Activated CD4-positive, alpha-beta T cell treated with anti-CD3 and anti-CD28 coated beads, Interleukin-2, amount 10 ng/mL, durations not matched to agents 7 days and 5 days (primary cell): ENCODE measurements around the gene CDH20. TPM values are rescaled to one million over a fixed set of nuclear protein-coding genes. Genes with fewer than 3 reads are reported as not detected.

Experiments
- CTCF ChIA-PET: fragments of 350-600 bp; sonication (Branson Sonifier 250); formaldehyde crosslinking; loops from one replicate; lab custom pipeline; 2021; ENCODE audit warnings: antibody characterized with exemption; lab: Charles Lee
- POLR2A ChIA-PET: fragments of 350-600 bp; sonication (Branson Sonifier 250); formaldehyde crosslinking; loops from one replicate; lab custom pipeline; 2021; ENCODE audit warnings: antibody characterized with exemption; lab: Charles Lee
- DNase-seq: peaks from one replicate; pipeline ENCODE4 v3.0.0-alpha.2; 2020
- H3K27ac Mint-ChIP-seq: one replicate; pipeline ENCODE4 v1.8.0; 2021; ENCODE audit warnings: mild to moderate bottlenecking, moderate library complexity, mixed read lengths
- H3K27me3 Mint-ChIP-seq: one replicate; pipeline ENCODE4 v1.8.0; 2021; ENCODE audit warnings: mixed read lengths
- H3K36me3 Mint-ChIP-seq: one replicate; pipeline ENCODE4 v1.8.0; 2021; ENCODE audit warnings: low read depth, mixed read lengths
- H3K4me1 Mint-ChIP-seq: one replicate; pipeline ENCODE4 v1.8.0; 2021; ENCODE audit warnings: mixed read lengths
- H3K4me3 Mint-ChIP-seq: one replicate; pipeline ENCODE4 v1.8.0; 2021; ENCODE audit warnings: mild to moderate bottlenecking, moderate library complexity, mixed read lengths
- H3K9me3 Mint-ChIP-seq: one replicate; pipeline ENCODE4 v1.8.0; 2021; ENCODE audit warnings: mixed read lengths
- total RNA-seq, 2 experiments: library from RNA; stranded (reverse); gene quantifications; one replicate each; pipeline ENCODE4 v1.2.3, GENCODE V29; 2021

The CDH20 gene
- total RNA-seq, 2 experiments from 2014 or later = not detected

DNA sequence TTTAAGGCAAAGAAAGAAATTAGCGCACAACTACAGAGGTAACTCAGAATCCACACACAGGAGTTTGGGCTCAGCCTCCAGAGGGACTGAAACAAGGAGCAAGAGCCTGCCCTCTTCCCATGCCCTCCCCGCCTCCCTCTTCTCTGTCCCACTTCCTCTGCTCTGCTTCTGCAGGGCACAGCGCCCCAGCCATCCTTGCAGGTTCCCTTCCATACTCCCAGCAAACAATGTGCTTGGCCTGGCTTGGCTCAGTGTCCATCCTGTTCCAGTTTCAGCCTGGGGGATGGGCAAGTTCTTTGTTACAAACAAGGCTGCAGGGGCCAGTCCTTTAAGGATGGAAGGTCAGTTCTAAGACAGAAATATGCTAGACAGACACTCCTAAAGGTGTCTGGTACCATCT, 133.5 kb downstream of the CDH20 start:
- Mint-ChIP-seq H3K9me3 (no peaks in the 10 kb centered on the region), H3K27me3 (no peaks in the 10 kb centered on the region), H3K36me3 (no peaks in the 10 kb centered on the region), H3K27ac (no peak overlapping the region), H3K4me3 (no peak overlapping the region), H3K4me1 (no peaks in the 10 kb centered on the region)
- ChIA-PET POLR2A (no interaction called here), CTCF (no interaction called here)
- DNase-seq = no peak

DNA sequence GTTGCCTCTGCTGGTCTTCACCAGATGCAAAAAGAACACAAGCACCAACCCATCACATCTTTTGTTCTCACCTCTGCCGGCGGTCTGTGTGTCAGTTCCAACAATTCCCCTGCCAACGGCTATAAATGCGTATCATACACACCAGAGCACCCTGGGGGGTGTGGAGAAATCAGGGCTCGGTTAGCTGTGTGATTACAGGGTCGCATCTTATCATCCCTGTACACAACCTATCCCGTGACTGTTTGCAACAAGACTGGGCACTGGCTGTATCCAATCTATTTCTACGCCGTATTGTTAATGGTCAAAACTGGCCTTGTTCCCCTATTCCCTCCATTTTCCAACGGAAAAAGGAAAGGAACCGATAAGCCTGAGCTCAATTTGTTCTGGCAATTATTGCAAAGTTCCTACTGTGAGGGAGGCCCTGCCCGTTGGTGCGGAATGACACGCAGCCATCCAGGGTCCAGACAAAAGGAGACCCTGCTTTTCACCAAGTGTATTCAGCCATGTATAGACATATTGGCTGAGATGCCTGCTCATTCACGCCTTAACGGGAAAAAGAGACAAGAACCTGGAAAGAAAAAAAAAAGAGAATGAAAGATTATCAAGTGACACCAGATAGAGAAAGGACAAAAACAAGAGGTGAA, 136.9 kb downstream of the CDH20 start:
- Mint-ChIP-seq H3K9me3 (no peaks in the 10 kb centered on the region), H3K36me3 (no peaks in the 10 kb centered on the region), H3K27ac (no peak overlapping the region), H3K4me3 (no peak overlapping the region), H3K27me3 (peaks cover 3% of the 10 kb centered on the region), H3K4me1 (no peaks in the 10 kb centered on the region)
- no peak for DNase-seq
- POLR2A ChIA-PET = no interaction called here
- CTCF ChIA-PET = no interaction called here

DNA sequence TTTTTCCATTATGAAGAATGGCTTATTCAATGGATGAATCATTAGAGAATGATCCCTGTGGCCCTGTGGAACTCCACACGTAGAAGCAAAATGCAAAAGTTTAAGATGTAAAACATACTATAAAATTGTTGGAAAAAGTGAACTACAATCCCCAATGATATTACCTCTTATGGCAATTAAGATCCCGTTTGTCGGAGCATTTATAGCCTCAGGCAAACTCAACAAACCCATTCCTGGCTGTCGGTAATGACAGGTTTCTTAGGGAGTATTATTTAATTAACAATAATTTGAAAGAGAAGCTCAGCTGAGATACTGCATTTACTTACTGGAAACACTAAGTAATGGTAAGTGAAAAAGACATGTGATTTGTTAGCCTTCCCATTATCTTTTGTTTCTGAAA, 138.3 kb downstream of the CDH20 start:
- CTCF ChIA-PET = no interaction called here
- H3K36me3 Mint-ChIP-seq = no peaks in the 10 kb centered on the region

GRCh38 chr18:61471942-61472341, 138.7 kb downstream of the CDH20 start:
- POLR2A ChIA-PET = no interaction called here
- H3K36me3 Mint-ChIP-seq = no peaks in the 10 kb centered on the region
- no peak for DNase-seq
- CTCF ChIA-PET = no interaction called here
- H3K4me1 Mint-ChIP-seq = no peaks in the 10 kb centered on the region
- no peak overlapping the region for H3K4me3 Mint-ChIP-seq
- no peak overlapping the region for H3K27ac Mint-ChIP-seq
- peaks cover 3% of the 10 kb centered on the region for H3K27me3 Mint-ChIP-seq
- H3K9me3 Mint-ChIP-seq = no peaks in the 10 kb centered on the region

More for the DNA sequence above, 138.3 kb downstream of the CDH20 start:
- POLR2A ChIA-PET = no interaction called here
- Mint-ChIP-seq H3K4me3 (no peak overlapping the region), H3K9me3 (no peaks in the 10 kb centered on the region), H3K27ac (no peak overlapping the region), H3K27me3 (peaks cover 3% of the 10 kb centered on the region), H3K4me1 (no peaks in the 10 kb centered on the region)
- no peak for DNase-seq

DNA sequence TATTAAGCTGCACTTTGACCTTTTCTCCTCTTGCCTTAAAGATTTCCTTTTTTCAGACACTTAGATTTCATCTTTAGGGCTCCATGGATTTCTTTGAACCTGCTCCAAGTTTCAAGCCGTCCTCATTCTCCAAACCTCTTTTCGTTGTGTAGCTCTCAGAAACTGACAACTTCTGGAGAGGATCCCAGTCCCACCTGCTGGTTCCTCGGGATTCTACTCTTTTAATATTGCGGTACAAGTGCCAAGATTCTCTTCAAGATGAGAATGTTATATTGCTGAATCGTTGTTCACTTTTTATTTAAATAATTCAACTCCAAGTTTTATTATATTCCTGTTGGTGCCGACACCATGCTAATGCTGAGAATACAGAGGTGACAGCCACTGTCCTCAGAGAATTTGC, 141.1 kb downstream of the CDH20 start:
- peaks cover 3% of the 10 kb centered on the region for H3K27me3 Mint-ChIP-seq
- H3K9me3 Mint-ChIP-seq = no peaks in the 10 kb centered on the region
- H3K4me3 Mint-ChIP-seq = no peak overlapping the region
- ChIA-PET POLR2A (no interaction called here), CTCF (no interaction called here)
- H3K36me3 Mint-ChIP-seq = no peaks in the 10 kb centered on the region
- no peaks in the 10 kb centered on the region for H3K4me1 Mint-ChIP-seq
- DNase-seq = no peak
- no peak overlapping the region for H3K27ac Mint-ChIP-seq

DNA sequence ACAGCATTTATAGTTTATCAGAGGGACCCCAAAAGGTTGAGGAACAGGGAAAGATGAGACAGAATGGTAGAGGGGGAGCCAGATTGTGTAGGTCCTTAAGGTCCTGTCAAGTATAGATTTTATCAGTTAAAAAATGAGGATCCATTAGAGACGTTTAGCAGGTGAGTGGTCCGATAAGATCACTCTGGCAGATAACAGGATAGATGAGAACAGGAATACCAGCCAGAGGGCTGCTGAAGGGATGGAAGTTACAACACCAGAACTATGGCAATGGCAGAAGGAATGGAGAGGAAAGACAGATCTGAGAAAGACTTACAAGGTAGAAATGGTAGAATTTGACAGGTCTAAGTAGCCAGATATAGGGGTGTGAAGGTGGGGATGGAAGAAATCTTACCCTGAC, 141.7 kb downstream of the CDH20 start:
- no peak for DNase-seq
- Mint-ChIP-seq H3K4me3 (no peak overlapping the region), H3K27ac (no peak overlapping the region), H3K36me3 (no peaks in the 10 kb centered on the region), H3K9me3 (no peaks in the 10 kb centered on the region), H3K27me3 (peaks cover 3% of the 10 kb centered on the region), H3K4me1 (no peaks in the 10 kb centered on the region)
- ChIA-PET POLR2A (no interaction called here), CTCF (no interaction called here)

DNA sequence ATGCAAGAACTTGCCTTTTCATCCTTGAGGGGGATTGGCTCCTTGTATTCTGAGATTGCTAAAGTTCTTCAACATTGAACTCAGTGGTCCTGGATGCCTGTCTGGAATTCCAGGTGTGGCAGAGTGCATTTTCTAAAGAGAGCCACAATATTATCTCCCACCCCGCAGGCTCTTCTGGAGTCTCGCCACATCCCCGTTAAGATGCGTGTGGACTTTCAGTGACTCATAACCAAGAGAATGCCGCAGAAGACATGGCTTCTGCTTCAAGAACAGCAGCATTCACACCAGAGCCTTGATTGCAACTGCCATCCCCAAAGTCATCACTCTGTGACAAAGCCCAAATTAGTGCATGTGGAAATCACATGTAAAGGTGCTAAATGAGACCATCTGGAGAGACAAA, 142.7 kb downstream of the CDH20 start:
- CTCF ChIA-PET = no interaction called here
- H3K9me3 Mint-ChIP-seq = no peaks in the 10 kb centered on the region
- H3K27ac Mint-ChIP-seq = no peak overlapping the region
- peaks cover 3% of the 10 kb centered on the region for H3K27me3 Mint-ChIP-seq
- POLR2A ChIA-PET = no interaction called here
- no peak overlapping the region for H3K4me3 Mint-ChIP-seq
- no peaks in the 10 kb centered on the region for H3K4me1 Mint-ChIP-seq
- no peak for DNase-seq
- no peaks in the 10 kb centered on the region for H3K36me3 Mint-ChIP-seq

- Mint-ChIP-seq H3K9me3 (no peaks in the 10 kb centered on the region), H3K27ac (no peak overlapping the region), H3K4me1 (no peaks in the 10 kb centered on the region), H3K36me3 (no peaks in the 10 kb centered on the region), H3K27me3 (no peaks in the 10 kb centered on the region), H3K4me3 (no peak overlapping the region)
- CTCF ChIA-PET = no interaction called here
- no peak for DNase-seq
- POLR2A ChIA-PET = no interaction called here
Measured at GRCh38 chr18:61489334-61489733, 156.1 kb downstream of the CDH20 start.

DNA sequence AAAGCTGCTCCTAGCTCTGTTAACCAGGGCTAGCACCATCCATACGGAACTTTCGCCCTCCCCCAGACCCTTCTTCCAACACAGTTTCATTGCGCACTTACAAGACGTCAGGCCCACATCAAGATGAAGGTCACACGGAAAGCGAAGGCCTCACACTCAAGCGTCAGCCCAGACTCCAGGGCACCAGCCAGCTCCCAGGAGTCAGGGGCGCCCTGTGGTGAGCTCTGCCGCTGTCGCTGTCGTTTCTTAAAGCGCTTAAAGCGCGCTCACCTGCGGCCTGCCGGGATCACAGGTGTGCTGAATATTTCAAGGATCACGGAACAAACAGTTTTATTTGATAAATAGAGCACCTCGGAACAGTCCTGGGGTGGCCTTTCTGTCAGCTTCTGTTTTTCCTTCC, 163.1 kb downstream of the CDH20 start:
- H3K4me3 Mint-ChIP-seq = no peak overlapping the region
- no peaks in the 10 kb centered on the region for H3K9me3 Mint-ChIP-seq
- no peaks in the 10 kb centered on the region for H3K4me1 Mint-ChIP-seq

GRCh38 chr18:61497422-61497821, 164.2 kb downstream of the CDH20 start:
- no peaks in the 10 kb centered on the region for H3K36me3 Mint-ChIP-seq
- no peaks in the 10 kb centered on the region for H3K9me3 Mint-ChIP-seq
- H3K4me3 Mint-ChIP-seq = no peak overlapping the region
- DNase-seq = no peak
- CTCF ChIA-PET = no interaction called here
- H3K27me3 Mint-ChIP-seq = no peaks in the 10 kb centered on the region
- no peak overlapping the region for H3K27ac Mint-ChIP-seq
- POLR2A ChIA-PET = no interaction called here
- no peaks in the 10 kb centered on the region for H3K4me1 Mint-ChIP-seq

More for the DNA sequence above, 163.1 kb downstream of the CDH20 start:
- no peaks in the 10 kb centered on the region for H3K36me3 Mint-ChIP-seq
- no peaks in the 10 kb centered on the region for H3K27me3 Mint-ChIP-seq
- POLR2A ChIA-PET = no interaction called here
- H3K27ac Mint-ChIP-seq = no peak overlapping the region
- CTCF ChIA-PET = no interaction called here
- no peak for DNase-seq

DNA sequence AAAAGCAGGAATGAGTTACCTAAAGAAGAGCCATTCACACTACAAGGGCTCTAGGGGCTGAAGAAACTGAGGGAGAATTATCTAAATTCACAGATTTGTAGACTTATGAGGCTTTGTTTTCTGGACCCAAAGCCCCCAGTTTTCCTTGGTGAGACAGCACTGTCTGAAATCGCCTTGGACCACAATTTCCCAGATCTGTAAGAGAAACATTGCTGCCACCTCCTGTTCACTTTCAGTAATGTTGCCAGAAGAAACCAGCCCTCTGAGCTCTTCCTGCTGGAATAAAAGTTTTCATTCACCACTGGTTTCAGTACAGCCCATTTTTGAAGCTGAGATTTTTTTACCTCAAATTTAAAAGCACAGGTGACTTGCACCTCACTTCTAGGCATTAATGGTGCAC, 169.2 kb downstream of the CDH20 start:
- POLR2A ChIA-PET = no interaction called here

GRCh38 chr18:61503688-61504087, 170.5 kb downstream of the CDH20 start:
- no peak for DNase-seq

More for the DNA sequence above, 169.2 kb downstream of the CDH20 start:
- Mint-ChIP-seq H3K27me3 (peaks cover 3% of the 10 kb centered on the region), H3K4me1 (no peaks in the 10 kb centered on the region), H3K4me3 (no peak overlapping the region), H3K9me3 (no peaks in the 10 kb centered on the region), H3K27ac (no peak overlapping the region), H3K36me3 (no peaks in the 10 kb centered on the region)
- CTCF ChIA-PET = no interaction called here
- DNase-seq = no peak

GRCh38 chr18:61528961-61529360, 195.7 kb downstream of the CDH20 start:
- no peak for DNase-seq
- no peaks in the 10 kb centered on the region for H3K27me3 Mint-ChIP-seq
- H3K36me3 Mint-ChIP-seq = no peaks in the 10 kb centered on the region
- no peak overlapping the region for H3K4me3 Mint-ChIP-seq
- CTCF ChIA-PET = interaction anchor here (0.6 kb wide), 1 partner anchor 1637 kb away, joined by 3 read pairs; no protein-coding TSS in a partner anchor
- no peaks in the 10 kb centered on the region for H3K4me1 Mint-ChIP-seq
- peaks cover 2% of the 10 kb centered on the region for H3K9me3 Mint-ChIP-seq
- POLR2A ChIA-PET = no interaction called here
- no peak overlapping the region for H3K27ac Mint-ChIP-seq

More at GRCh38 chr18:61503688-61504087, 170.5 kb downstream of the CDH20 start:
- no peaks in the 10 kb centered on the region for H3K4me1 Mint-ChIP-seq
- no peak overlapping the region for H3K4me3 Mint-ChIP-seq
- H3K27ac Mint-ChIP-seq = no peak overlapping the region
- CTCF ChIA-PET = no interaction called here
- peaks cover 3% of the 10 kb centered on the region for H3K27me3 Mint-ChIP-seq
- H3K9me3 Mint-ChIP-seq = no peaks in the 10 kb centered on the region
- no peaks in the 10 kb centered on the region for H3K36me3 Mint-ChIP-seq
- POLR2A ChIA-PET = no interaction called here

DNA sequence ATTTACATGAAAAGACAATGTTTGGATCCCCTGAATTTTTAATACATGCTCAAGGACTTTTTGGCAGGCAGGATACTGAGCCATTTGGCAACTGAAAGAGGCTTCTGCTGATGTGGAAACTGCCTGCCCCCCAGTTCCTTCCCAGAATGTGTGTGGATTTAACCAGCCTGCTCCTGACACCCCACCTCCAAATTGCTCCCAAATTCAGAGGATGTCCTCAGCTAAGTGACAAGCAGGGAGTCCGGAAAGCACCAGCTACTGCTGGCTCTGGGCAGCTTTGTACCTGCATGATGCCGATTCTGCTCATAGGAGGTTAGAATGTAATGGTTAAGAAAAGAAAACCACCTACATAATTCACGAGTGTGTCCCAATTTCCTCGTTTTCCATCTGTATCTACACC, 197.5 kb downstream of the CDH20 start:
- ChIA-PET CTCF (no interaction called here), POLR2A (no interaction called here)
- Mint-ChIP-seq H3K27me3 (peaks cover 3% of the 10 kb centered on the region), H3K4me3 (no peak overlapping the region), H3K4me1 (no peaks in the 10 kb centered on the region), H3K36me3 (no peaks in the 10 kb centered on the region), H3K27ac (no peak overlapping the region), H3K9me3 (no peaks in the 10 kb centered on the region)
- no peak for DNase-seq
